WTC11 (cell line): ENCODE data around the gene ARMC6. TPM values are rescaled to one million over a fixed set of nuclear protein-coding genes. Genes with fewer than 3 reads are reported as not detected.

Source experiments
- ATAC-seq: fragments of 200-7000 bp; cut with Tn5 transposase; 2 replicates; pipeline ENCODE4 v1.10.0; 2021; ENCODE audit warnings: mild to moderate bottlenecking, moderate library complexity
- CTCF ChIA-PET: fragments of 300-600 bp; sonication (Branson Sonifier 250); formaldehyde crosslinking; loops from one replicate; lab custom pipeline; 2021; ENCODE audit warnings: antibody characterized with exemption; lab: Charles Lee
- POLR2A ChIA-PET: fragments of 350-600 bp; sonication (Branson Sonifier 250); formaldehyde crosslinking; loops from one replicate; lab custom pipeline; 2021; ENCODE audit warnings: antibody characterized with exemption; lab: Charles Lee
- DNase-seq: peaks from one replicate; pipeline ENCODE4 v3.0.0; 2021; ENCODE audit warnings: low spot score
- H3K27ac Mint-ChIP-seq: 2 replicates; pipeline ENCODE4 v1.8.0; 2021; ENCODE audit warnings: mixed read lengths
- H3K27me3 Mint-ChIP-seq: 2 replicates; pipeline ENCODE4 v1.8.0; 2021; ENCODE audit warnings: low read depth, mild to moderate bottlenecking, moderate library complexity, mixed read lengths
- H3K36me3 Mint-ChIP-seq: 2 replicates; pipeline ENCODE4 v1.8.0; 2021; ENCODE audit warnings: mixed read lengths
- H3K4me1 Mint-ChIP-seq: 2 replicates; pipeline ENCODE4 v1.8.0; 2022; ENCODE audit warnings: mixed read lengths
- H3K4me3 Mint-ChIP-seq: 2 replicates; pipeline ENCODE4 v1.8.0; 2021; ENCODE audit warnings: mild to moderate bottlenecking, moderate library complexity, mixed read lengths
- H3K9me3 Mint-ChIP-seq: 2 replicates; pipeline ENCODE4 v1.8.0; 2021; ENCODE audit warnings: mixed read lengths
- ELF4 ChIP-seq: sonication (generic); formaldehyde crosslinking; IDR thresholded peaks from 2 replicates; pipeline ENCODE4 v1.8.1; 2022; ENCODE audit warnings: low read depth, mild to moderate bottlenecking, moderate library complexity, missing genetic modification reagents
- ETV6 ChIP-seq: sonication (generic); formaldehyde crosslinking; IDR thresholded peaks from 2 replicates; pipeline ENCODE4 v1.8.1; 2022; ENCODE audit warnings: mild to moderate bottlenecking, missing genetic modification reagents
- FOXK1 ChIP-seq: sonication (generic); formaldehyde crosslinking; IDR thresholded peaks from 2 replicates; pipeline ENCODE4 v1.8.0; 2022; ENCODE audit warnings: mild to moderate bottlenecking, moderate library complexity, missing genetic modification reagents
- JUN ChIP-seq: sonication (generic); formaldehyde crosslinking; IDR thresholded peaks from 2 replicates; pipeline ENCODE4 v1.8.0; 2023; ENCODE audit warnings: mild to moderate bottlenecking, missing genetic modification reagents
- NFE2L1 ChIP-seq: sonication (generic); formaldehyde crosslinking; IDR thresholded peaks from 2 replicates; pipeline ENCODE4 v1.8.1; 2023; ENCODE audit warnings: missing genetic modification reagents
- NR1H2 ChIP-seq: sonication (generic); formaldehyde crosslinking; IDR thresholded peaks from 2 replicates; pipeline ENCODE4 v1.9.0; 2021; ENCODE audit warnings: mild to moderate bottlenecking, moderate library complexity, missing genetic modification reagents
- NR3C1 ChIP-seq: sonication (generic); formaldehyde crosslinking; conservative IDR thresholded peaks from 2 replicates; pipeline ENCODE4 v1.8.1; 2023; ENCODE audit warnings: low read depth, mild to moderate bottlenecking, missing genetic modification reagents
- PRRX2 ChIP-seq: fragments of 250-450 bp; sonication (Bioruptor Pico); IDR thresholded peaks from 2 replicates; pipeline ENCODE4 v1.8.0; 2021; ENCODE audit warnings: mild to moderate bottlenecking
- ZNF263 ChIP-seq: sonication (generic); formaldehyde crosslinking; IDR thresholded peaks from 2 replicates; pipeline ENCODE4 v1.8.1; 2022; ENCODE audit warnings: low read depth, mild to moderate bottlenecking, moderate library complexity, missing genetic modification reagents
- ZNF396 ChIP-seq: fragments of 250-450 bp; sonication (Bioruptor Pico); IDR thresholded peaks from 2 replicates; pipeline ENCODE4 v1.8.0; 2021; ENCODE audit warnings: mild to moderate bottlenecking, moderate library complexity, borderline replicate concordance
- ZNF423 ChIP-seq: fragments of 250-450 bp; sonication (Bioruptor Pico); IDR thresholded peaks from 2 replicates; pipeline ENCODE4 v2.1.2; 2022; ENCODE audit warnings: mild to moderate bottlenecking, moderate library complexity
- total RNA-seq: library from RNA; stranded (reverse); gene quantifications from 3 replicates; pipeline ENCODE4 v1.2.3, GENCODE V29; 2021
- TF ChIP-seq, protein P1 (sequence below): sonication (generic); formaldehyde crosslinking; IDR thresholded peaks from 2 replicates; pipeline ENCODE4 v1.8.1; 2023; ENCODE audit warnings: mild to moderate bottlenecking, missing genetic modification reagents, moderate library complexity
- TF ChIP-seq, protein P2 (sequence below): sonication (generic); formaldehyde crosslinking; IDR thresholded peaks from 2 replicates; pipeline ENCODE4 v1.8.0; 2023; ENCODE audit warnings: missing genetic modification reagents
- TF ChIP-seq, protein P3 (sequence below): sonication (generic); formaldehyde crosslinking; IDR thresholded peaks from 2 replicates; pipeline ENCODE4 v1.8.1; 2023; ENCODE audit warnings: mild to moderate bottlenecking, missing genetic modification reagents
- TF ChIP-seq, protein P4 (sequence below): sonication (generic); formaldehyde crosslinking; IDR thresholded peaks from 2 replicates; pipeline ENCODE4 v1.8.0; 2022; ENCODE audit warnings: mild to moderate bottlenecking, missing genetic modification reagents
- TF ChIP-seq, protein P5 (sequence below): fragments of 250-450 bp; sonication (Bioruptor Pico); IDR thresholded peaks from 2 replicates; pipeline ENCODE4 v1.9.0; 2021; ENCODE audit warnings: mild to moderate bottlenecking
- TF ChIP-seq, protein P6 (sequence below): sonication (generic); formaldehyde crosslinking; IDR thresholded peaks from 2 replicates; pipeline ENCODE4 v1.8.0; 2023; ENCODE audit warnings: mild to moderate bottlenecking, missing genetic modification reagents
- TF ChIP-seq, protein P7 (sequence below): sonication (generic); formaldehyde crosslinking; IDR thresholded peaks from 2 replicates; pipeline ENCODE4 v1.8.0; 2022; ENCODE audit warnings: mild to moderate bottlenecking, missing genetic modification reagents

Gene ARMC6
- total RNA-seq, 1 experiment from 2014 or later = 58.8 TPM

DNA sequence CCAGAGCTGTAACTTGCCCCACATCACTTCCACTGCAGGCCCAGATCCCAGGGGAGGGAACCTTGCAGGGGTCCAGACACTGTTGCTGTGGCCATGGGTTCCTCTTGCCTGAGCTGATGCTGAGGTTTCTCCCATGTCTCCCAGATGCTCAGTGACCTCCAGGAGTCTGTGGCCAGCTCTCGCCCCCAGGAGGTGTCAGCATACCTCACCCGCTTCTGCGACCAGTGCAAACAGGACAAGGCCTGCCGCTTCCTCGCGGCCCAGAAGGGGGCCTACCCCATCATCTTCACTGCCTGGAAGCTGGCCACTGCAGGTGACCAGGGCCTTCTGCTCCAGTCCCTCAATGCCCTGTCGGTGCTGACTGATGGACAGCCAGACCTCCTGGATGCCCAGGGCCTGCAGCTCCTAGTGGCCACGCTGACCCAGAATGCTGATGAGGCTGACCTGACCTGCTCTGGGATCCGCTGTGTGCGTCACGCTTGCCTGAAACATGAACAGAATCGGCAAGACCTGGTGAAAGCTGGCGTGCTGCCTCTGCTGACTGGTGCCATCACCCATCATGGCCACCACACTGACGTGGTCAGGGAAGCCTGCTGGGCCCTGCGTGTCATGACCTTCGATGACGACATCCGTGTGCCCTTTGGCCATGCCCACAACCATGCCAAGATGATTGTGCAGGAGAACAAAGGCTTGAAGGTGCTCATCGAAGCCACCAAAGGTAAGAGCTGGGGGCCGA is 18.2 kb downstream of the ARMC6 start (continued):
- TF ChIP-seq ZNF396 (CRISPR knock-in tag) (no peak), NR3C1 (no peak)

DNA sequence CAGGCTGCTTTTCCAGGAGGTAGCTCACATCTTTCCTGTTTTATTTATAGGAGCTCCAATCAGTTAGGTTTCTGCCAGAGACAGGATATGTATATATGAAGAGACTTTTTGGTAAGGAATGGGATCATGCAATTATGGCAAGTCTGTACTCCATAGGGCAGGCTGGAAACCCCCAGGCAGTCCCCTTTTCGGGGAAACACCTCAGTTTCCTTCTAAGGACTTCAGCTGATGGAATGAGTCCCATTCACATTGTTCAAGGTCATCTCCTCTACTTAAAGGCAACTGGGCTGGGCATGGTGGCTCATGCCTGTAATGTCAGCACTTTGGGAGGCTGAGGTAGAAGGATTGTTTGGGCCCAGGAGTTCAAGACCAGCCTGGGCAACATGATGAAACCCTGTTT is 19.5 kb downstream of the ARMC6 start:
- Mint-ChIP-seq H3K27ac (no peak overlapping the region), H3K4me1 (no peaks in the 10 kb centered on the region), H3K4me3 (no peak overlapping the region), H3K36me3 (peaks cover 47% of the 10 kb centered on the region), H3K9me3 (no peaks in the 10 kb centered on the region), H3K27me3 (no peaks in the 10 kb centered on the region)
- POLR2A ChIA-PET = no interaction called here
- no peak for ATAC-seq
- TF ChIP-seq, protein P1, sequence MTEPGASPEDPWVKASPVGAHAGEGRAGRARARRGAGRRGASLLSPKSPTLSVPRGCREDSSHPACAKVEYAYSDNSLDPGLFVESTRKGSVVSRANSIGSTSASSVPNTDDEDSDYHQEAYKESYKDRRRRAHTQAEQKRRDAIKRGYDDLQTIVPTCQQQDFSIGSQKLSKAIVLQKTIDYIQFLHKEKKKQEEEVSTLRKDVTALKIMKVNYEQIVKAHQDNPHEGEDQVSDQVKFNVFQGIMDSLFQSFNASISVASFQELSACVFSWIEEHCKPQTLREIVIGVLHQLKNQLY (CRISPR knock-in tag) = no peak
- TF ChIP-seq, protein P2, sequence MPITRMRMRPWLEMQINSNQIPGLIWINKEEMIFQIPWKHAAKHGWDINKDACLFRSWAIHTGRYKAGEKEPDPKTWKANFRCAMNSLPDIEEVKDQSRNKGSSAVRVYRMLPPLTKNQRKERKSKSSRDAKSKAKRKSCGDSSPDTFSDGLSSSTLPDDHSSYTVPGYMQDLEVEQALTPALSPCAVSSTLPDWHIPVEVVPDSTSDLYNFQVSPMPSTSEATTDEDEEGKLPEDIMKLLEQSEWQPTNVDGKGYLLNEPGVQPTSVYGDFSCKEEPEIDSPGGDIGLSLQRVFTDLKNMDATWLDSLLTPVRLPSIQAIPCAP (CRISPR knock-in tag) = no peak
- TF ChIP-seq, protein P3, sequence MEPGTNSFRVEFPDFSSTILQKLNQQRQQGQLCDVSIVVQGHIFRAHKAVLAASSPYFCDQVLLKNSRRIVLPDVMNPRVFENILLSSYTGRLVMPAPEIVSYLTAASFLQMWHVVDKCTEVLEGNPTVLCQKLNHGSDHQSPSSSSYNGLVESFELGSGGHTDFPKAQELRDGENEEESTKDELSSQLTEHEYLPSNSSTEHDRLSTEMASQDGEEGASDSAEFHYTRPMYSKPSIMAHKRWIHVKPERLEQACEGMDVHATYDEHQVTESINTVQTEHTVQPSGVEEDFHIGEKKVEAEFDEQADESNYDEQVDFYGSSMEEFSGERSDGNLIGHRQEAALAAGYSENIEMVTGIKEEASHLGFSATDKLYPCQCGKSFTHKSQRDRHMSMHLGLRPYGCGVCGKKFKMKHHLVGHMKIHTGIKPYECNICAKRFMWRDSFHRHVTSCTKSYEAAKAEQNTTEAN (CRISPR knock-in tag) = no peak
- no peak for TF ChIP-seq NR1H2 (CRISPR knock-in tag)
- TF ChIP-seq ELF4 = no peak
- TF ChIP-seq, protein P4, sequence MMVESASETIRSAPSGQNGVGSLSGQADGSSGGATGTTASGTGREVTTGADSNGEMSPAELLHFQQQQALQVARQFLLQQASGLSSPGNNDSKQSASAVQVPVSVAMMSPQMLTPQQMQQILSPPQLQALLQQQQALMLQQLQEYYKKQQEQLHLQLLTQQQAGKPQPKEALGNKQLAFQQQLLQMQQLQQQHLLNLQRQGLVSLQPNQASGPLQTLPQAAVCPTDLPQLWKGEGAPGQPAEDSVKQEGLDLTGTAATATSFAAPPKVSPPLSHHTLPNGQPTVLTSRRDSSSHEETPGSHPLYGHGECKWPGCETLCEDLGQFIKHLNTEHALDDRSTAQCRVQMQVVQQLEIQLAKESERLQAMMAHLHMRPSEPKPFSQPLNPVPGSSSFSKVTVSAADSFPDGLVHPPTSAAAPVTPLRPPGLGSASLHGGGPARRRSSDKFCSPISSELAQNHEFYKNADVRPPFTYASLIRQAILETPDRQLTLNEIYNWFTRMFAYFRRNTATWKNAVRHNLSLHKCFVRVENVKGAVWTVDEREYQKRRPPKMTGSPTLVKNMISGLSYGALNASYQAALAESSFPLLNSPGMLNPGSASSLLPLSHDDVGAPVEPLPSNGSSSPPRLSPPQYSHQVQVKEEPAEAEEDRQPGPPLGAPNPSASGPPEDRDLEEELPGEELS = no peak
- TF ChIP-seq ZNF263 (CRISPR knock-in tag) = no peak
- TF ChIP-seq ZNF396 (CRISPR knock-in tag) = no peak
- TF ChIP-seq JUN (CRISPR knock-in tag) = no peak
- no peak for TF ChIP-seq PRRX2 (CRISPR knock-in tag)
- TF ChIP-seq NFE2L1 (CRISPR knock-in tag) = no peak
- TF ChIP-seq FOXK1 (CRISPR knock-in tag) = no peak
- TF ChIP-seq, protein P5, sequence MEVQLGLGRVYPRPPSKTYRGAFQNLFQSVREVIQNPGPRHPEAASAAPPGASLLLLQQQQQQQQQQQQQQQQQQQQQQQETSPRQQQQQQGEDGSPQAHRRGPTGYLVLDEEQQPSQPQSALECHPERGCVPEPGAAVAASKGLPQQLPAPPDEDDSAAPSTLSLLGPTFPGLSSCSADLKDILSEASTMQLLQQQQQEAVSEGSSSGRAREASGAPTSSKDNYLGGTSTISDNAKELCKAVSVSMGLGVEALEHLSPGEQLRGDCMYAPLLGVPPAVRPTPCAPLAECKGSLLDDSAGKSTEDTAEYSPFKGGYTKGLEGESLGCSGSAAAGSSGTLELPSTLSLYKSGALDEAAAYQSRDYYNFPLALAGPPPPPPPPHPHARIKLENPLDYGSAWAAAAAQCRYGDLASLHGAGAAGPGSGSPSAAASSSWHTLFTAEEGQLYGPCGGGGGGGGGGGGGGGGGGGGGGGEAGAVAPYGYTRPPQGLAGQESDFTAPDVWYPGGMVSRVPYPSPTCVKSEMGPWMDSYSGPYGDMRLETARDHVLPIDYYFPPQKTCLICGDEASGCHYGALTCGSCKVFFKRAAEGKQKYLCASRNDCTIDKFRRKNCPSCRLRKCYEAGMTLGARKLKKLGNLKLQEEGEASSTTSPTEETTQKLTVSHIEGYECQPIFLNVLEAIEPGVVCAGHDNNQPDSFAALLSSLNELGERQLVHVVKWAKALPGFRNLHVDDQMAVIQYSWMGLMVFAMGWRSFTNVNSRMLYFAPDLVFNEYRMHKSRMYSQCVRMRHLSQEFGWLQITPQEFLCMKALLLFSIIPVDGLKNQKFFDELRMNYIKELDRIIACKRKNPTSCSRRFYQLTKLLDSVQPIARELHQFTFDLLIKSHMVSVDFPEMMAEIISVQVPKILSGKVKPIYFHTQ (CRISPR knock-in tag) = no peak
- TF ChIP-seq ZNF423 (CRISPR knock-in tag) = no peak
- TF ChIP-seq, protein P6, sequence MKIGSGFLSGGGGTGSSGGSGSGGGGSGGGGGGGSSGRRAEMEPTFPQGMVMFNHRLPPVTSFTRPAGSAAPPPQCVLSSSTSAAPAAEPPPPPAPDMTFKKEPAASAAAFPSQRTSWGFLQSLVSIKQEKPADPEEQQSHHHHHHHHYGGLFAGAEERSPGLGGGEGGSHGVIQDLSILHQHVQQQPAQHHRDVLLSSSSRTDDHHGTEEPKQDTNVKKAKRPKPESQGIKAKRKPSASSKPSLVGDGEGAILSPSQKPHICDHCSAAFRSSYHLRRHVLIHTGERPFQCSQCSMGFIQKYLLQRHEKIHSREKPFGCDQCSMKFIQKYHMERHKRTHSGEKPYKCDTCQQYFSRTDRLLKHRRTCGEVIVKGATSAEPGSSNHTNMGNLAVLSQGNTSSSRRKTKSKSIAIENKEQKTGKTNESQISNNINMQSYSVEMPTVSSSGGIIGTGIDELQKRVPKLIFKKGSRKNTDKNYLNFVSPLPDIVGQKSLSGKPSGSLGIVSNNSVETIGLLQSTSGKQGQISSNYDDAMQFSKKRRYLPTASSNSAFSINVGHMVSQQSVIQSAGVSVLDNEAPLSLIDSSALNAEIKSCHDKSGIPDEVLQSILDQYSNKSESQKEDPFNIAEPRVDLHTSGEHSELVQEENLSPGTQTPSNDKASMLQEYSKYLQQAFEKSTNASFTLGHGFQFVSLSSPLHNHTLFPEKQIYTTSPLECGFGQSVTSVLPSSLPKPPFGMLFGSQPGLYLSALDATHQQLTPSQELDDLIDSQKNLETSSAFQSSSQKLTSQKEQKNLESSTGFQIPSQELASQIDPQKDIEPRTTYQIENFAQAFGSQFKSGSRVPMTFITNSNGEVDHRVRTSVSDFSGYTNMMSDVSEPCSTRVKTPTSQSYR (CRISPR knock-in tag) = no peak
- TF ChIP-seq ETV6 = no peak
- TF ChIP-seq, protein P7, sequence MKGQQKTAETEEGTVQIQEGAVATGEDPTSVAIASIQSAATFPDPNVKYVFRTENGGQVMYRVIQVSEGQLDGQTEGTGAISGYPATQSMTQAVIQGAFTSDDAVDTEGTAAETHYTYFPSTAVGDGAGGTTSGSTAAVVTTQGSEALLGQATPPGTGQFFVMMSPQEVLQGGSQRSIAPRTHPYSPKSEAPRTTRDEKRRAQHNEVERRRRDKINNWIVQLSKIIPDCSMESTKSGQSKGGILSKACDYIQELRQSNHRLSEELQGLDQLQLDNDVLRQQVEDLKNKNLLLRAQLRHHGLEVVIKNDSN (CRISPR knock-in tag) = no peak
- no peak for DNase-seq
- CTCF ChIA-PET = interaction anchor here (1.0 to 4.5 kb wide), 3 partner anchors 57 to 63 kb away, joined by 3 to 18 read pairs (median 7); no protein-coding TSS in a partner anchor
